ENCODE data around the gene CABLES1. TPM values are rescaled to one million over a fixed set of nuclear protein-coding genes. Genes with fewer than 3 reads are reported as not detected.

CABLES1 gene
- polyA plus RNA-seq, 2 of the 4 experiments (the other 2 are of a cell fraction), result 4.5 to 8.6 TPM

GRCh38 chr18:23243816-23244215 is 108.5 kb downstream of the CABLES1 start (continued):
- TF ChIP-seq, protein P1, sequence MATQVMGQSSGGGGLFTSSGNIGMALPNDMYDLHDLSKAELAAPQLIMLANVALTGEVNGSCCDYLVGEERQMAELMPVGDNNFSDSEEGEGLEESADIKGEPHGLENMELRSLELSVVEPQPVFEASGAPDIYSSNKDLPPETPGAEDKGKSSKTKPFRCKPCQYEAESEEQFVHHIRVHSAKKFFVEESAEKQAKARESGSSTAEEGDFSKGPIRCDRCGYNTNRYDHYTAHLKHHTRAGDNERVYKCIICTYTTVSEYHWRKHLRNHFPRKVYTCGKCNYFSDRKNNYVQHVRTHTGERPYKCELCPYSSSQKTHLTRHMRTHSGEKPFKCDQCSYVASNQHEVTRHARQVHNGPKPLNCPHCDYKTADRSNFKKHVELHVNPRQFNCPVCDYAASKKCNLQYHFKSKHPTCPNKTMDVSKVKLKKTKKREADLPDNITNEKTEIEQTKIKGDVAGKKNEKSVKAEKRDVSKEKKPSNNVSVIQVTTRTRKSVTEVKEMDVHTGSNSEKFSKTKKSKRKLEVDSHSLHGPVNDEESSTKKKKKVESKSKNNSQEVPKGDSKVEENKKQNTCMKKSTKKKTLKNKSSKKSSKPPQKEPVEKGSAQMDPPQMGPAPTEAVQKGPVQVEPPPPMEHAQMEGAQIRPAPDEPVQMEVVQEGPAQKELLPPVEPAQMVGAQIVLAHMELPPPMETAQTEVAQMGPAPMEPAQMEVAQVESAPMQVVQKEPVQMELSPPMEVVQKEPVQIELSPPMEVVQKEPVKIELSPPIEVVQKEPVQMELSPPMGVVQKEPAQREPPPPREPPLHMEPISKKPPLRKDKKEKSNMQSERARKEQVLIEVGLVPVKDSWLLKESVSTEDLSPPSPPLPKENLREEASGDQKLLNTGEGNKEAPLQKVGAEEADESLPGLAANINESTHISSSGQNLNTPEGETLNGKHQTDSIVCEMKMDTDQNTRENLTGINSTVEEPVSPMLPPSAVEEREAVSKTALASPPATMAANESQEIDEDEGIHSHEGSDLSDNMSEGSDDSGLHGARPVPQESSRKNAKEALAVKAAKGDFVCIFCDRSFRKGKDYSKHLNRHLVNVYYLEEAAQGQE (IDR thresholded peaks at IDR 0.05), result no peak
- TF ChIP-seq, protein P2, sequence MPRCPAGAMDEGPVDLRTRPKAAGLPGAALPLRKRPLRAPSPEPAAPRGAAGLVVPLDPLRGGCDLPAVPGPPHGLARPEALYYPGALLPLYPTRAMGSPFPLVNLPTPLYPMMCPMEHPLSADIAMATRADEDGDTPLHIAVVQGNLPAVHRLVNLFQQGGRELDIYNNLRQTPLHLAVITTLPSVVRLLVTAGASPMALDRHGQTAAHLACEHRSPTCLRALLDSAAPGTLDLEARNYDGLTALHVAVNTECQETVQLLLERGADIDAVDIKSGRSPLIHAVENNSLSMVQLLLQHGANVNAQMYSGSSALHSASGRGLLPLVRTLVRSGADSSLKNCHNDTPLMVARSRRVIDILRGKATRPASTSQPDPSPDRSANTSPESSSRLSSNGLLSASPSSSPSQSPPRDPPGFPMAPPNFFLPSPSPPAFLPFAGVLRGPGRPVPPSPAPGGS (IDR thresholded peaks at IDR 0.05), result no peak
- TF ChIP-seq, protein P3, sequence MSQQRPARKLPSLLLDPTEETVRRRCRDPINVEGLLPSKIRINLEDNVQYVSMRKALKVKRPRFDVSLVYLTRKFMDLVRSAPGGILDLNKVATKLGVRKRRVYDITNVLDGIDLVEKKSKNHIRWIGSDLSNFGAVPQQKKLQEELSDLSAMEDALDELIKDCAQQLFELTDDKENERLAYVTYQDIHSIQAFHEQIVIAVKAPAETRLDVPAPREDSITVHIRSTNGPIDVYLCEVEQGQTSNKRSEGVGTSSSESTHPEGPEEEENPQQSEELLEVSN (IDR thresholded peaks at IDR 0.05; ENCODE audit: borderline replicate concordance, low read depth), result no peak
- TF ChIP-seq EHMT2 (IDR thresholded peaks at IDR 0.05; ENCODE audit: low read depth) (no peak), CBX2 (IDR thresholded peaks at IDR 0.05; ENCODE audit: borderline replicate concordance, low read depth) (no peak), JUN (IDR thresholded peaks at IDR 0.05) (no peak), ESRRA (IDR thresholded peaks at IDR 0.05; ENCODE audit: borderline replicate concordance, low read length) (no peak)

DNA sequence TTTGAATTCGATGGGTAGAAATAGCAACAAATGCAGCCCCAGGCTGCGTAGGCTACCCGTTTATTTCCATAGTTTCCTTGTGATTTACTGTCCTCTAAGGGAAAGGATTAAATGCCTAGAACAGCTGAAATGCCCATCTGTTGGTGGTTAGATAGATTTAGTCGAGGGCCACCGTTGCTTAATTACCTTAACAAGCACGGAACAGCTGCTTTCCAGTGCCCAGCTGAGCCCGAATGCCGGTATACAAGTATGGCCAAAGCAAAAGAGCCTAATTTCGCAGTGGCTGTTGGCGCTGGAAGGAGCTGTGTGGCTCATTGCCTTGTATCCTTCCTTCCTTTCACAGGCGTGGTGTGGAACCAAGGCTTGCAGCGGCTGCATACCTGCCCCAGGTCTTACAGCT is 109.1 kb downstream of the CABLES1 start:
- Histone ChIP-seq H3K4me3 (no peak overlapping the region), H3K4me1 (no peaks in the 10 kb centered on the region), H3K4me2 (no peak overlapping the region), H3K9me3 (peaks cover 5% of the 10 kb centered on the region; the same call in 1 of the 3 replicates), H3K27ac (no peak overlapping the region)
- FAIRE-seq, result no peak
- no peak for TF ChIP-seq CEBPB (IDR thresholded peaks at IDR 0.05)
- no peak for TF ChIP-seq NFE2L2 (conservative IDR thresholded peaks at IDR 0.05; ENCODE audit: low read length)
- no peak for TF ChIP-seq FOSL2 (IDR thresholded peaks at IDR 0.05)
- TF ChIP-seq FOSL2 (CRISPR knock-in tag; IDR thresholded peaks at IDR 0.05), result no peak
- no peak for TF ChIP-seq SMC3 (IDR thresholded peaks at IDR 0.05)
- no peak for TF ChIP-seq ZSCAN20 (CRISPR knock-in tag; IDR thresholded peaks at IDR 0.05)
- TF ChIP-seq POLR2AphosphoS2 (conservative IDR thresholded peaks at IDR 0.05; ENCODE audit: low read length), result no peak
- TF ChIP-seq EP300 (IDR thresholded peaks at IDR 0.05), result no peak
- no peak for TF ChIP-seq EHMT2 (IDR thresholded peaks at IDR 0.05; ENCODE audit: low read depth)
- TF ChIP-seq, protein P4, sequence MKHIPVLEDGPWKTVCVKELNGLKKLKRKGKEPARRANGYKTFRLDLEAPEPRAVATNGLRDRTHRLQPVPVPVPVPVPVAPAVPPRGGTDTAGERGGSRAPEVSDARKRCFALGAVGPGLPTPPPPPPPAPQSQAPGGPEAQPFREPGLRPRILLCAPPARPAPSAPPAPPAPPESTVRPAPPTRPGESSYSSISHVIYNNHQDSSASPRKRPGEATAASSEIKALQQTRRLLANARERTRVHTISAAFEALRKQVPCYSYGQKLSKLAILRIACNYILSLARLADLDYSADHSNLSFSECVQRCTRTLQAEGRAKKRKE (CRISPR knock-in tag; IDR thresholded peaks at IDR 0.05; ENCODE audit: low read depth), result no peak
- no peak for TF ChIP-seq ZNF302 (CRISPR knock-in tag; IDR thresholded peaks at IDR 0.05)
- DNase-seq (ENCODE audit: low read depth in 1 of 2, low spot score in 1 of 2), result no peak
- ChIA-PET POLR2A (no interaction called here), CTCF (no interaction called here)
- WGBS (ENCODE audit: missing lambda C conversion rate), result 86% methylated on average over 9 of the region's 12 CpGs
- no peak for ATAC-seq

- FAIRE-seq (no peak), DNase-seq (ENCODE audit: low read depth in 1 of 2, low spot score in 1 of 2) (no peak), ATAC-seq (no peak)
- TF ChIP-seq BHLHE40 (IDR thresholded peaks at IDR 0.05; ENCODE audit: low read depth, low read length), result no peak
- Histone ChIP-seq H3K9me3 (peaks cover 5% of the 10 kb centered on the region; the same call in 1 of the 3 replicates), H3K4me1 (no peaks in the 10 kb centered on the region), H3K4me3 (no peak overlapping the region), H3K27ac (no peak overlapping the region), H3K4me2 (no peak overlapping the region)
- CTCF ChIA-PET, result interaction anchor here (0.6 kb wide), 2 partner anchors 170 to 552 kb away, joined by 3 read pairs; no protein-coding TSS in a partner anchor
- 90% methylated on average over 6 of the region's 6 CpGs for whole genome bisulfite sequencing (ENCODE audit: missing lambda C conversion rate)
- POLR2A ChIA-PET, result no interaction called here
Measured at GRCh38 chr18:23245461-23245860, 110.2 kb downstream of the CABLES1 start.
